Measurements from ENCODE around the gene ATP6V0C.
"Not testable (repeated sequence)": the region's sequence is repeated elsewhere in the genome, so short reads cannot be mapped to it uniquely, and the experiment has no call there.

The ATP6V0C gene

GRCh38 chr16:2560131-2560797 is 46.5 kb downstream of the ATP6V0C start:
- DNase-seq: not testable (repeated sequence)

GRCh38 chr16:2560798-2561133 is 47.0 kb downstream of the ATP6V0C start:
- not testable (repeated sequence) for DNase-seq

- not testable (repeated sequence) for DNase-seq
These were observed 53.8 kb downstream of the ATP6V0C start for GRCh38 chr16:2567506-2567905.

- not testable (repeated sequence) for DNase-seq
These were observed 54.8 kb downstream of the ATP6V0C start for GRCh38 chr16:2568573-2568972.
